HuH-7 (cell line): ENCODE data around the gene FNDC1.
"Not testable (repeated sequence)": the region's sequence is repeated elsewhere in the genome, so short reads cannot be mapped to it uniquely, and the experiment has no call there.

ENCODE experiments used
- DNase-seq: peaks from one replicate; pipeline ENCODE4 v3.0.0; 2011; ENCODE audit warnings: low spot score

Gene FNDC1

DNA sequence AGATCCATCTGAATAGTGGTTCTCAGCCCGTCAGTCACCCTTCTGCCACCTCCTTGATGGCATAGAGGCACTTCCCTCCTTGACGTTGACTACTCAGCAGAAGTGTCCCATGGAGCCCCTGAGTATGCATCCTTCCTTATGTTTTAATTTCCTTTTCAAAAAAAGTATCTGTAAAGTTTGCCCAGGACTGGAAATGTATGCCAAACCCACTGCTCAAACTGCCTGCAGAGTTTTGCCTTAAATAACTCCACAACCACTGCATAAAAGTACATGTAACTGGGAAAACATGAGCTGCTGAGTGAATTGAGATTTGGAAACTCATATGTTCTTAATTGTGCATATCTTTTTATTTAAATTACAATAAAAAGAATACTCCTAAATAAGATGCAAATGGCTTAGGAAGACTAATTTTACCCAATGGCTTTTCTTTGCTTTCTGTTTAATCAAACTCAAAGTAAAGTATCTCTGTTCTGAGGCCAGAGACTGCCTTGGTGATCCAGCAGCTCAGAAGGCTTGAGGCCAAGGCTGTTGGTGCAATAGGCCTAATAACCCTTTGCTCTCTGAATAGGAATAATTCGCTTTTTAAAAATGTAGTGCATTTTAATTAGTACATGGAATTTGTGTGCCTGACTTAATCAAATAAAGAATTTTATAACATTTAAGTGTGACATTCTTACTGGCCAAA lies 90.4 kb downstream of the FNDC1 start:
- no peak for DNase-seq

DNA sequence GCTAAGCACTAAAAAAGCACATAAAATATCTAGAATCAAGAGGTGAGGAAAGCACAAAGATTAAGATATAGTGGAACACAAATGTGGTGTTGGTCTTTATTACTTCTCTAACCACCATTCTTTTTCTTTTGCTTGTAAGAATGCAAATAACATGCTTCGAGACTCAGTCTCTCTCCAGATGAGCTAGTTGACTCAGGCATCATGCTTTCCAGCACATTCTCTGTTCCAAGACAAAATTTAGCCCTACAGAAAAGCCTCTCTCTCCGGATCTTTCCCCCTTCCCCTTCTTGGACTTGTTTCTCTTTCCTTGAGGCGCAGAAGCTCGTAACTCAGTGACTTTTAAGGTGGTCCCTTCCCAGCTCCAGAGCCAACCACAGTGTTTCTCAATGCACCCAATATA lies 91.0 kb downstream of the FNDC1 start:
- DNase-seq, result no peak

DNA sequence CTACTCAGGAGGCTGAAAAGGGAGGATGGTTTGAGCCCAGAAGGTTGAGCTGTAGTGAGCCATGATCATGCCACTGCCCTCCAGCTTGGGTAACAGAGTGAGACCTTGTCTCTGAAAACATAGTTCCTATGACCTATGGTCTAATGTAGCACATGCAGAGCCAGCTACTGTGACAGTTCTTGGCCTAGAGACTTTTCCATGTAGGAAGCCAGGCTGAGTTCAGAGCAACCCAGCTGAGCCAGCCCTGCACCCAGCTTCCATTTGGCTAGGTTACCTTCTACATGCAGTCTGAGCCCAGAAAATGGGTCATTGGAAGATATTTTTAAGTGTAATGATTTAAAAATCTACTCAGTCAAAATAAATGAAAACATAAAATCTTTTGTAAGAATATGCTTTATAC lies 92.8 kb downstream of the FNDC1 start:
- DNase-seq, result no peak

DNA sequence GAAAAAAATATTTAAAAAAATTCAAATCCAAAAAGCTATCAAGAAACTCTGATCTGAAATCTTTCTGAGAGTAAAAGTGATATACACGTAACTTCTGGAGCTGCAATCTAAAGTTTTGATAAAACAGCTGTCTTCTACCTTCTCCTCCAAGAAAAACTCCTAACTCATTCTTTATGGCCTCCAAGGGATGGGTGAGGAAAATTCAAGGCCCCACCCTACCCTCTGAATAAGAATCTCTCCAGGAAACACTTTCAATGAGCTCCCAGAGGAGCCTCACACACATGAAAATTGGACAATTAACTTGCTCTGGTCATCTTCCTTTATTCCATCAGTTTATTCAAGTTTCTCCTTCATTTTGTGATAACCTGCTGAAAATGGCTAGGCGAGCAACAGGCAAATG lies 93.4 kb downstream of the FNDC1 start:
- DNase-seq, result no peak

DNA sequence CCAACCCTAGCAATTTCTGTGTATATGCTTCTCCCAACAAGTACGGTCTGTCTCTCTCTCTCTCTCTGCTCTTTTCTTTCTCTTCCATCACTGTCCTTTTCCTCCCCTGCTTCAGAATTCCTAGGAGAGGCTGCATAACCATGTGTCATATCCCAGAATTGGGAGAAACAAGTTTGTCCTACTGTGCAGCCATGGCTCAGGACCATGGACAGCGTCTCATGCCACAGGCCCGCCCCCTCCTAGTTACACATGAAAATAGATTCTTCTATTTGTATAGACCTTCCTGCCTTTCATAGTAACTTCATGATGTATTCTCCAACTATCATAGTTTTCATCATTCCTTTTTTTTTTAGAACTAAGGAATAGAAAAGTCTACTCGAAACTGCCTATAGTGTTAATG lies 98.0 kb downstream of the FNDC1 start:
- DNase-seq, result no peak

DNA sequence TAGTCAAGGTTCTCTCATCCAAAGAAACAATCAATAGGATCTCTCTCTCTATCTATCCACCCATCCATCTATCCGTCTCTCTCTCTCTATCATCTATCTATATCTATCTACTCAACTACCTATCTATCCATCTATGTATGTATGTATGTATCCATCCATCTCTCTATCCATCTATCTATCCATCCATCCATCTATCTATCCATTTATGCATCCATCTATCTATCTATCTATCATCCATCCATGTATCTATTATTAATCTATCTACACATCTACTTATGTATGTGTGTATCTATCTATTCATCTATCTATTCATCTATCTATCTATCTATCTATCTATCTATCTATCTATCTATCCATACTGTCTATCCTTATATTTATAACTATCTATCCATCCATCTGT lies 99.3 kb downstream of the FNDC1 start:
- DNase-seq, result no peak

DNA sequence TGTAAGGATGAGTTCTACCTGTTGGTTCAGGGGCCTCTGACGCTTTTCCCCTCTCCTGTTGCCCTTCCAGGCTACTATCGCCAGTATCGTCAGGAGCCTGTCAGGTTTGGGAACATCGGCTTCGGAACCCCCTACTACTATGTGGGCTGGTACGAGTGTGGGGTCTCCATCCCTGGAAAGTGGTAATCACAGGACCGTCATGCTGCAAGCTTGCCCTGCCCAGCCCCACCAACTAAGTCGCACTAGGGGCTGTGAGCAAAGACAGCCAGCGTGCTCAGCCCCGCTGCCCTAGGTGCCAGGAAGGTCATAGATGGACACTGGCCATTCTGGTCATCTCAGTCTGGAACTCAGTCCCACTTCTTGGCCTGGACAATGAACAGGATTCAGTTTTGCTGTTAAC lies 102.1 kb downstream of the FNDC1 start:
- DNase-seq, result no peak

DNA sequence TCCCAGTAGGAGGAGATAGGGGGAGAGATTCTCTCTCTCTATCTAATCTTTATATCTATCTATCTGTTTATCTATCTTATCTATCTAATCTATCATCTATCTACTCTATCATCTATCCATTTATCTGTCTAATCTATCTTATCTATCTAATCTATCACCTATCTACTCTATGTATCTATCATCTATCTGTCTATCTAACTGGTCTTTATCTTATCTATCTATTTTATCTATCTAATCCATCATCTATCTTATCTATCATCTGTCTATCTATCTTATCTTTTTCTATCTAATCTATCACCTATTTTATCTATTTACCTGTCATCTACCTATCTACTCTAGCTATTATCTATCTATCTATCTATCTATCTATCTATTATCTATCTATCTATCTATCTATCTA lies 109.4 kb downstream of the FNDC1 start:
- no peak for DNase-seq

DNA sequence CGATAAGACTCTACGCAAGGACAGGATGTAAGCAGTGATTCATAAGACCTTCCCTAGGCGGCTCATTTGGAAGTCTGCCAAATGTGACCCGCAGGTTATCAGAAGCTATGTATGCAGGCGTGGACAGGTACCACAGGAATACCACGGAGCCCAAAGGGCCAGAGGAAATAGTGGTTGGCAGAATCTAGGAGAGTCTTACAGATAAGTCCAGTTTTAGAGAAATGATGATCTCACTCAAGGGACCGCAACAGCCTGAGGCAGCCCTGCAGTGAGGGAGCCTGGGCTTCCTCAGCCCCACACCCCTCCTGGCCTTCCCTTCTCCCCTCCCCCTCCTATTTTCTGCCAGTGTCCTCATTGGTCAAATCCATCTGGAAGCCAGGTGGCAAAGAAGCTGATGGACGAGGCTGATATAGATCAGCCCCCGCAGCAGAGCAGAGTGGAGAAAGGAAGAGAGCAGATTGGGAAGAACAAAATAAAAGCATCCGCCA lies 110.6 kb downstream of the FNDC1 start:
- DNase-seq, result no peak

DNA sequence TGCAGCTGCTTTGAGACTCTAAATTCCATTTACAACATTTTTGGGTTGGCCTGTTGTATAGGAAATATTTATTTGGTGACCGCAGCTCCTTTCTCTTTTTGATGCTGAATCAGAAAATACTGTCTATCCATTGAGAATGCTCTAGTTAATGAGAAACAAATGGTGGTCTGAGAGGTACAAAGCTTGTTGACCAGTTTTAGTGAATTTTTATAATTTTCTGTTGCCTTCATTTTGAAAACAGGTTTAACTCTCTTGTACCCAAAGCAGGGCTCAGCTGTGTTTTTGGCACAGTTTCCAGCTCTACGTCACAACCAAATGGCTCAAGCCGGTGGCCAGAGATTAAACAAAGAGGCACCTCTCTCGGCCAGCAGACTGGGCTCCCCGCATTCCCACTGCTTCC lies 113.2 kb downstream of the FNDC1 start:
- DNase-seq, result no peak

DNA sequence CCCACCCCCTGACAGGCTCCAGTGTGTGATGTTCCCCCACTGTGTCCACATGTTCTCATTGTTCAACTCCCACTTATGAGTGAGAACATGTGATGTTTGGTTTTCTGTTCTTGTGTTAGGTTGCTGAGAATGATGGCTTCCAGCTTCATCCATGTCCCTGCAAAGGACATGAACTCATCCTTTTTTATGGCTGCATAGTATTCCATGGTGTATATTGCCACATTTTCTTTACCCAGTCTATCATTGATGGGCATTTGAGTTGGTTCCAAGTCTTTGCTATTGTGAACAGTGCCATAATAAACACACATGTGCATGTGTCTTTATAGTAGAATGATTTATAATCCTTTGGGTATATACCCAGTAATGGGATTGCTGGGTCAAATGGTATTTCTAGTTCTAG lies 115.5 kb downstream of the FNDC1 start:
- not testable (repeated sequence) for DNase-seq

DNA sequence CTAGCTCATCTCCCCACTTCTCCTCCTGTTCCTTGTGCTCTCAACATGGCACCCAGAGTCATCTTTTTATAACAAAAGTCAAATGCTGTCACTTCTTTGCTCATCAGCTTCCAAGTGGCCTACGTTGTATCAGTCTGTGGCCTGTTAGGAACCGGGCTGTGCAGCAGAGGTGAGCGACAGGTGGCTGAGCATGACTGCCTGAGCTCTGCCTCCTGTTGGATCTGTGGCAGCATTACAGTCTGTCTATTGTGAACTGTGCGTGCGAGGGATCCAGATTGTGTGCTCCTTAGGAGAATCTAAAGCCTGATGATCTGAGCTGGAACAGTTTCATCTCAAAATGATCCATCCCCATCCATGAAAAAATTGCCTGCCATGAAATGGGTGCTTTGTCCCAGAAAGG lies 129.6 kb downstream of the FNDC1 start:
- no peak for DNase-seq

DNA sequence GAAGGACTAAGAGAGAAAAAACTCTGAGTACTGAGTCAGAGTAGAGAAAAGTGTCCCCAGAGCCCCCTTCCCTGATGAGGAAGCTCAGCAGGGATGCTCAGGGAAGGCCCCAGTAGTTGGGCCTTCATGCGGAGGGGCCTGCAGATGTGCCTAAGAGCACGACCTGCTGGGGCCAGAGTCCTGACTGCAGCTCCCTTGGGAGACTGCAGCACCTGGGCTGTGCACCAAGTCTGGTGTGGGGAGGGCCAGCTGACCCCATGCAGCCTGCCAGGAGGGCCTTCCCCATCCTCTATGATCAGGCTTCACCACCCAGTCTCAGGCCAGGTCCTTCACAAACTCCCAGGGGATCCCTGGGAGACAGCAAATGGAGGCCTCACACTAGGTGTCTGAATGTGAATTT lies 130.4 kb downstream of the FNDC1 start:
- no peak for DNase-seq

DNA sequence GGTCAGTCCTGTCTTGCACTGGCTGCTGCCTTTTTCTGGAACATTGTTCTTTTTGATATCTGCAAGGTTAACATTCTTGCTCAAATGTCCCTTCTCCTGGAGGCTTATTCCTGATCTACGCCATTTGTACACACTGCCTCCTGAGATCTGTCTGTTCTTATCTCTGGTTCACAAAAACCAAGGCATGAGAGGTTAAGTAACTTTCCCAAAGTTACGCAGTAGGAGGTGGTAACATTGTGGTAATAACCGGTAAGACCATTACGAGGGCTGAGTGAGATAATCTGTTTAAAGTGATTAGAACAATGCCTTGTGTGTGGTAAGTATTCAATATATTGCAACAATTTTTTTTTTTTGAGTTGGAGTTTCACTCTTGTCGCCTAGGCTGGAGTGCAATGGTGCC lies 132.1 kb downstream of the FNDC1 start:
- no peak for DNase-seq

DNA sequence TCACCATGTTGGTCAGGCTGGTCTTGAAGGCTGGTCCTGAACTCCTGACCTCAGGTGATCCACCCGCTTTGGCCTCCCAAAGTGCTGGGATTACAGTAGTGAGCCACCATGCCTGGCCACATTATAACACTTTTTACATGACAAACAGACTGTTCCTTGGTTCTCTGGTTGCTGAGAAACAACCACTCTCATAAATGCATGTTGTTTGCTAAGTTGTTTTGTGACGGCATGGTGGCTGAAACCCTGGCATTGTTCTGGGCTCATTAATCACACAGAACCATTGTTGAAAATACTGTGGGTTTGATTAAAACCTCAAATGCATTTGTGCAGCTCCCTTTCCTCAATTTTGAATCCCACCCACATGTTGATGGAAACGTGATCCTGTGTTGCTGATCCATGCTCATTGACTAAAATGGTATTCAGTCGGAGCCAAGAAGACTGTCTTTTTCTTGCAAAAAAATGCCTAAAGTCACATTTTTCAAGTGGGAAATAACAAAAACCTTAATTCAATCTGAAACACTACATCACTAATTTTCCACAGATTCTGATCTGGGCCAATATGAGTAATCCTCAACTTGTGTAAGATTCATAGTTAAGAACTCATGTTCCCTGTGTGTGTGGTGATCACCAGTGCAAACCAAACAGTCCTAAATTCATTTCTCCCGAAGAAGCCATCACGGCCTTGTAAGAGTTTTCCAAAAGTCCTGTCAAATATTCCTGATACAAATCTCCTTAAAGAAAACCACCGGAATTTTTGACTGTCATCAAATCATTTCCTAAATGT lies 132.8 kb downstream of the FNDC1 start:
- DNase-seq, result no peak

DNA sequence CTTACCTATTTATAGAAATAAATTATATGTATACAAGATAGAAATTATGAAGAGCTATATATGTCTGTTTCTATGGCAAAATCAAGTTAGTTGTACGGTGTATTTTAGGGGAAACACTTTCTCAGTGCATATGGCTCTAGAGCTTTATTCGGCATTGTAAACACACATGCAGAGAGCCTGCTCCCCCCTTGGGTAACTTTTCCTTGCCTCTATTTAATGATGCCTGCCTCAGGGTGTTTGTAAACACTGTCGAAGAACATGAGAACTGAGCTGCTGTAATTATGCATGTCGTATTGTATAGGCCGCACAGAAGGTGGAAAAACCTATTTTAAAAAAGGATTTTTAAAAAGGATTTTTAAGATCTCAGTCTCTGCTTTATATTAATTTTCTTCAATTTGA lies 133.4 kb downstream of the FNDC1 start:
- DNase-seq, result no peak

DNA sequence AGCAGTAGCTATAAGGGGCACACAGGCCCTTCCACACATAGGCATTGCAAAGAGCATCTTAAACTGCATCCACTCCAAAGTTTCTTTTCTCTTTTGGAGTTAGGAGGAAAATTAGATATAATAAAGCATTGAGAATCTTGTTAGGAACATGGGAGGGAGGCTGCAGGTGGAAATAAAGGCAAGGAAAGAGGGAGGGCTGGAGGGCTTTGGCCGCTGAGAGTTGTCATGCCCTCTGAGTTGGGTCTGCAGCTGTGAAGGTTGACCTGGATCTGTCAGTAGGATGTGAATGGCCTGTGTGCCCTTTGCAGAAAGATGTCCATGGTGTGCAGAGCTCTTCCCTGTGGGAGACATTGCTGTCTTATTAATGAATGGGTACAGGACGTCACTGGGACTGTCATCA lies 134.0 kb downstream of the FNDC1 start:
- DNase-seq, result no peak

DNA sequence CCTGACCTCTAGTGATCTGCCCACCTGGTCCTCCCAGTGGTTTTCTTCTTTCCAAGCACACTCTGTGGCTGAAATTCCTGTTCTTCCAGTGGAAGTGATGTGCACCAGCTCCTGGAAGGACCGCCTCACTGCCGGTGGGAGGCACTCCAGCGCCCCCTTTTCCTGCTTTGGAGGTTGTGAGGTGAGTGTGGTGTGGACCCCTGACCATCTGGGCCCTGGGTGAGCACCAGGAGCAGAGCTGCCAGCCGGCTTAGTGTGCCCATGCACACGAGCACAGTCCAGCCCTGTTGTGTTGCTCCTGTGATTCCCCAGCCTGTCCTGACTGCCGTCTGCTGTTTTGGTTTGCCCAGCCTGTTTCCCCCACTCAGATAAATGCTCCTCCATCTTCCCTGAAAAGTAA lies 134.6 kb downstream of the FNDC1 start:
- DNase-seq, result no peak

DNA sequence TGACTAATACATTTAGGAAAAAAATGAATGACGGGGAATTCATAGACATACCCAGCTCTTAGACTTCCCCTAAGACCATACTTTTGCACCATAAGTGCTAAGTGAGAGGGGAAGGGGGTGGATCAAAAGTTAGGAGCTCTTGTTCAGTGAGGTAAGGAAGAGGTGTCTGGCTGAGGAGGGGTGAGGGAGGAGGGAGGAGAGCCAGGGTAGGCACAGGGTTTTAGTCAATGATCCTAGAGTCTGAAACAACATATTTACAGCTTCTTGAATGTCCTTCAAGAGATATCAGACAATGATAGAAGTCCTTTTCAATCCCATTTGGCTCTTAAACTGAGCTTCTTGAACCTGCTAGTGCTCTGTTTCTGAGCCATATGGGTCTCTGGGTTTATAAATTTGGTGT lies 135.4 kb downstream of the FNDC1 start:
- DNase-seq, result no peak

DNA sequence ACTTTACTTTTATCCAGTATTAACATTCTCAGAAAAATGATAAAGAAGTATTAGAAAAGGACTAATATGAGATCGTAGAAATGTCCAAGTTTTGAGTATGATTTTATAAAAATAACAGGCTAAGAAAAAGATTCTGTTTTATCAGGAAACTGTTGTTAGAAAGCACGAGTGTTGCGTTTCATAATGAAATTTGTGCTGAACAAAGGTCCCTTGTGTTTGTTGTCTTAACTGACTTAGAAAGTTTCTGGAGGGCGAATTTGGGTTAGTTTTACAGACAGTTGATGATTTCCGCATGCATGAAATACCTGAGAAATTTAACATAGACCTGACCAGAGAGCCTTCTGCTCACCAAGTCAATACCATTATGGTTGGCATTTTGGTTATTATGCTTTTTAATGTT lies 136.0 kb downstream of the FNDC1 start:
- DNase-seq, result no peak

DNA sequence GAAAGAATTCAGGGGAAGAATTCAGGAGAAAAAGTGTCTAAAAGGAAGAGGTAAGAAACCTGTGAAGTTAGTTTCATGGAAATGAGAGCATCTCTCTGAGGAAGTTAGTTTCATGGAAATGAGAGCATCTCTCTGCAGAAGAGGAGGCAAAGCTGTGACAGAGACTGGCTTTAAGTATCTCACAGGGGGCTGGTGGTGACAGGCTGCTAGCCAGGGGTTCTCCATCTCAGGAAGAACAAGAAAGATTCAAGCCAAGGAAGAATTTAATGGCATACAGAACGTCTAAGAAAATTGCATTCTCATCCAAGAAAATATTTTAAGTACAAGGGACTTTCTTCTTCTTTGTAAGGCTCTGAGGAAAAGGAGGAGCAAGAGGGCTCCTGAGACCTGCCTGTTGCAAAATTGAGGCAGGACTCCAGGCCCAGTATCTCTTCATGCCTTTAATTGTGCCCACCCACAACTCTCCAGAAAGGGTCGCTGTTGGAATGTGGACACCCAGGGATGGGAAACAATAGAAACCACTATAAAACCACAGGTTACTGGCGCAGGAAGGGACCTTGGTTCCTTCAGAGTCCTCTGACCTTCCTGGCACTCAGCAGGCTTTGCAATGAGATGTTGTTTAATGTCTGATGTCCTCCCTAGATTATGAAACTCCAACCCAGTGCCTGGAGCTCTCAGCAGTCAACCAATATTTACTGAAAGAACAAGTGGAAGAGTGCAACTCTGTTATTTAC lies 136.8 kb downstream of the FNDC1 start:
- no peak for DNase-seq

DNA sequence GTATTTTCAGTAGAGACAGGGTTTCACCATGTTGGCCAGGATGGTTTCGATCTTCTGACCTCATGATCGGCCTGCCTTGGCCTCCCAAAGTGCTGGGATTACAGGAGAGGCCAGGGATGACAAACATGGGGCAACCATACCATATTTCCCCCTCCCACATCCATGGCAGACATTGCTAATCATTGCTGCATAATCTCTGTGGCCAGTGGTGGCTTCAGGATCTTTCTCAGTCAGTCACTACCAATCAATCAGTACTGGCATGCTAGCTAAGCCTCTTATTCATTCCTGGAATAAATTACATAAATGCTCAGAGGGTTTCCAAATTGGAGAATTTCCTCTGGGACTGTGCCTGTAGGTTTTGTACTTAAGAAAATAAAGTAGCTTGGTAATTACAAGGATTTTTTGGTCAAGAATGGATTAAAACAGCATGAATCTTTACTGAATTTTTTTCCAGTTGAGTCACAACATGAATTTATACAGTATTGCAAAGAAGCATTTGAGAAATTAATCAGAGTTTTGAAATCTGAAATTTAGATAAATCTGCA lies 138.1 kb downstream of the FNDC1 start:
- no peak for DNase-seq

DNA sequence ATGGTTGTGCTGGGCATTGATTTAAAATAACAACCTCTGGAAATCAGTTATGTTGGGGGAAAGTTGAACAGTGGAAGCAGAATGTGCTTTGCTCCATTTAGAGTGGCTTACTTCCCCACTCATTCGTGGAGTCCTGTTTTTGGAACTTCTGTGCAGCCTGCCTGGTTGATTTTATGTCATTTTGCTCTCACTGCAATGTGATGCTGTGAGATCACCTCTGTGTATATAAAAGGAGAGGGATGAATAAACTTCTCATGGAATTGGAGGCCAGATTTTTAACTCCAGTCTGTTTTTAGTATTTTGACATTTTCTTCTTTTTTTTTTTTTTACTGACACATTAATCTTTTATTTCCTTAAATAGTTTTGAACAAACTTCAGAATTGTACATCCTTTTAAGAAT lies 139.0 kb downstream of the FNDC1 start:
- no peak for DNase-seq
